ENCODE data around the gene ADAM12. TPM values are rescaled to one million over a fixed set of nuclear protein-coding genes. Genes with fewer than 3 reads are reported as not detected.

ADAM12 gene
- polyA plus RNA-seq, 1 of the 3 experiments (the other 2 are of a cell fraction) = 25.0 TPM

DNA sequence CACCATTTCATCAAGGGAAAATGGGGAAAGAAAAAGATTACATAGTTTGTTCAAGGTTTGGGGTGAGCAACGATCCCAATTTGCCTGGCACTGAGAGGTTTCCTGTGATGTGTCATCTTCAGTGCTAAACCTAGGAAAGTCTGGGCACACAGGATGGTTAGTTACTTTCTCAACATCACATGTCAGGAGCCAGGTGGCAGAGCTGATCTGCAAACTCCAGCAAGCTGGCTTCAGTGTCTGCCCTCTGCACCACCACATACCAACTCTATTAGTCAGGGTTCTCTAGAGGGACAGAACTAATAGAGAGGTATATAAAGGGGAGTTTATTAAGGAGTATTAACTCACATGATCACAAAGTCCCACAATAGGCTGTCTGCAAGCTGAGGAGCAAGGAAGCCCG, 11.3 kb downstream of the ADAM12 start:
- Histone ChIP-seq H3F3A (replicated peaks; ENCODE audit: insufficient read depth) (no peaks in the 10 kb centered on the region), H3K36me3 (replicated peaks in 1 of 2; ENCODE audit: control insufficient read depth in 1 of 2, insufficient read depth in 2 of 2, low read length in 1 of 2) (peaks cover 0 to 1% of the 10 kb centered on the region in 2 experiments), H3K79me2 (ENCODE audit: insufficient read depth) (peaks cover 16% of the 10 kb centered on the region), H3K4me3 (ENCODE audit: low read depth in 2 of 2, low read length in 1 of 2) (no peak overlapping the region), H3K4me2 (no peak overlapping the region), H4K20me1 (ENCODE audit: insufficient read depth) (no peaks in the 10 kb centered on the region), H3K4me1 (ENCODE audit: control insufficient read depth in 1 of 2, insufficient read depth in 2 of 2, low read depth in 1 of 2, low read length in 1 of 2) (peaks cover 0 to 27% of the 10 kb centered on the region in 2 experiments; a peak in 2 of 4 replicates), H2AFZ (ENCODE audit: low read depth) (no peak overlapping the region), H3K27ac (ENCODE audit: low read depth in 2 of 2, low read length in 1 of 2) (no peak overlapping the region), H3K9me3 (peaks cover 8% of the 10 kb centered on the region), H3K27me3 (ENCODE audit: insufficient read depth) (no peaks in the 10 kb centered on the region), H3K9me2 (no peaks in the 10 kb centered on the region), H3K9ac (no peak overlapping the region)
- TF ChIP-seq GATA2 (CRISPR knock-in tag; IDR thresholded peaks at IDR 0.05) (no peak), RFX5 (IDR thresholded peaks at IDR 0.05; ENCODE audit: low read length) (no peak), YY1 (IDR thresholded peaks at IDR 0.05; ENCODE audit: low read depth) (no peak), POLR2AphosphoS5 (IDR thresholded peaks at IDR 0.05; ENCODE audit: low read depth, low read length) (no peak), EZH2phosphoT487 (IDR thresholded peaks at IDR 0.05; ENCODE audit: borderline replicate concordance, low read depth) (no peak), EP300 (IDR thresholded peaks at IDR 0.05; ENCODE audit: borderline replicate concordance in 1 of 2, low read depth in 1 of 2, low read length in 1 of 2) (0 out of 4 replicates have a peak, but pooled peaks of 1 of the 2 experiments have one; percentile 17), SIN3A (IDR thresholded peaks at IDR 0.05; ENCODE audit: borderline replicate concordance, low read depth, low read length) (no peak), MEF2A (IDR thresholded peaks at IDR 0.05; ENCODE audit: borderline replicate concordance, low read depth) (no peak), FOSL2 (IDR thresholded peaks at IDR 0.05; ENCODE audit: borderline replicate concordance, low read depth) (0 out of 2 replicates have a peak, but pooled peaks have one; percentile 6), JUND (IDR thresholded peaks at IDR 0.05) (peak; percentile 15; the same call in 1 of the 2 replicates), TCF12 (IDR thresholded peaks at IDR 0.05) (peak; percentile 40; the same call in 1 of the 2 replicates)
- TF ChIP-seq, protein P1, sequence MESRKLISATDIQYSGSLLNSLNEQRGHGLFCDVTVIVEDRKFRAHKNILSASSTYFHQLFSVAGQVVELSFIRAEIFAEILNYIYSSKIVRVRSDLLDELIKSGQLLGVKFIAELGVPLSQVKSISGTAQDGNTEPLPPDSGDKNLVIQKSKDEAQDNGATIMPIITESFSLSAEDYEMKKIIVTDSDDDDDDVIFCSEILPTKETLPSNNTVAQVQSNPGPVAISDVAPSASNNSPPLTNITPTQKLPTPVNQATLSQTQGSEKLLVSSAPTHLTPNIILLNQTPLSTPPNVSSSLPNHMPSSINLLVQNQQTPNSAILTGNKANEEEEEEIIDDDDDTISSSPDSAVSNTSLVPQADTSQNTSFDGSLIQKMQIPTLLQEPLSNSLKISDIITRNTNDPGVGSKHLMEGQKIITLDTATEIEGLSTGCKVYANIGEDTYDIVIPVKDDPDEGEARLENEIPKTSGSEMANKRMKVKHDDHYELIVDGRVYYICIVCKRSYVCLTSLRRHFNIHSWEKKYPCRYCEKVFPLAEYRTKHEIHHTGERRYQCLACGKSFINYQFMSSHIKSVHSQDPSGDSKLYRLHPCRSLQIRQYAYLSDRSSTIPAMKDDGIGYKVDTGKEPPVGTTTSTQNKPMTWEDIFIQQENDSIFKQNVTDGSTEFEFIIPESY (IDR thresholded peaks at IDR 0.05; ENCODE audit: borderline replicate concordance, low read depth) = no peak
- TF ChIP-seq, protein P2, sequence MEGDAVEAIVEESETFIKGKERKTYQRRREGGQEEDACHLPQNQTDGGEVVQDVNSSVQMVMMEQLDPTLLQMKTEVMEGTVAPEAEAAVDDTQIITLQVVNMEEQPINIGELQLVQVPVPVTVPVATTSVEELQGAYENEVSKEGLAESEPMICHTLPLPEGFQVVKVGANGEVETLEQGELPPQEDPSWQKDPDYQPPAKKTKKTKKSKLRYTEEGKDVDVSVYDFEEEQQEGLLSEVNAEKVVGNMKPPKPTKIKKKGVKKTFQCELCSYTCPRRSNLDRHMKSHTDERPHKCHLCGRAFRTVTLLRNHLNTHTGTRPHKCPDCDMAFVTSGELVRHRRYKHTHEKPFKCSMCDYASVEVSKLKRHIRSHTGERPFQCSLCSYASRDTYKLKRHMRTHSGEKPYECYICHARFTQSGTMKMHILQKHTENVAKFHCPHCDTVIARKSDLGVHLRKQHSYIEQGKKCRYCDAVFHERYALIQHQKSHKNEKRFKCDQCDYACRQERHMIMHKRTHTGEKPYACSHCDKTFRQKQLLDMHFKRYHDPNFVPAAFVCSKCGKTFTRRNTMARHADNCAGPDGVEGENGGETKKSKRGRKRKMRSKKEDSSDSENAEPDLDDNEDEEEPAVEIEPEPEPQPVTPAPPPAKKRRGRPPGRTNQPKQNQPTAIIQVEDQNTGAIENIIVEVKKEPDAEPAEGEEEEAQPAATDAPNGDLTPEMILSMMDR (IDR thresholded peaks at IDR 0.05) = no peak
- 57% methylated on average over 2 of the region's 2 CpGs for WGBS (ENCODE audit: low lambda C conversion rate)
- POLR2A ChIA-PET = no interaction called here
- CTCF ChIA-PET = interaction anchor here (1.3 kb wide), 1 partner anchor 10 kb away, joined by 4 read pairs; no protein-coding TSS in a partner anchor
- no peak for DNase-seq

GRCh38 chr10:126375926-126376554, 12.2 kb downstream of the ADAM12 start:
- Histone ChIP-seq H3K4me2 (no peak overlapping the region), H3K27me3 (ENCODE audit: insufficient read depth) (no peaks in the 10 kb centered on the region), H3K27ac (ENCODE audit: low read depth in 2 of 2, low read length in 1 of 2) (no peak overlapping the region), H3K9me3 (peaks cover 8% of the 10 kb centered on the region), H3K9me2 (no peaks in the 10 kb centered on the region), H3K36me3 (replicated peaks in 1 of 2; ENCODE audit: control insufficient read depth in 1 of 2, insufficient read depth in 2 of 2, low read length in 1 of 2) (no peaks in the 10 kb centered on the region), H3K9ac (no peak overlapping the region), H3K4me3 (ENCODE audit: low read depth in 2 of 2, low read length in 1 of 2) (no peak overlapping the region), H3K79me2 (ENCODE audit: insufficient read depth) (peaks cover 10% of the 10 kb centered on the region; the same call in 1 of the 2 replicates), H3K4me1 (ENCODE audit: control insufficient read depth in 1 of 2, insufficient read depth in 2 of 2, low read depth in 1 of 2, low read length in 1 of 2) (peaks cover 0 to 28% of the 10 kb centered on the region in 2 experiments; a peak in 2 of 4 replicates), H3F3A (replicated peaks; ENCODE audit: insufficient read depth) (no peaks in the 10 kb centered on the region), H4K20me1 (ENCODE audit: insufficient read depth) (no peaks in the 10 kb centered on the region), H2AFZ (ENCODE audit: low read depth) (no peak overlapping the region)
- WGBS (ENCODE audit: low lambda C conversion rate) = 90% methylated on average over 1 of the region's 1 CpG
- CTCF ChIA-PET = no interaction called here
- POLR2A ChIA-PET = no interaction called here
- no peak for DNase-seq
- TF ChIP-seq FOSL2 (IDR thresholded peaks at IDR 0.05; ENCODE audit: borderline replicate concordance, low read depth) = no peak
- TF ChIP-seq, protein P2 (IDR thresholded peaks at IDR 0.05) = no peak
- TF ChIP-seq, protein P1 (IDR thresholded peaks at IDR 0.05; ENCODE audit: borderline replicate concordance, low read depth) = no peak
- TF ChIP-seq, protein P3, sequence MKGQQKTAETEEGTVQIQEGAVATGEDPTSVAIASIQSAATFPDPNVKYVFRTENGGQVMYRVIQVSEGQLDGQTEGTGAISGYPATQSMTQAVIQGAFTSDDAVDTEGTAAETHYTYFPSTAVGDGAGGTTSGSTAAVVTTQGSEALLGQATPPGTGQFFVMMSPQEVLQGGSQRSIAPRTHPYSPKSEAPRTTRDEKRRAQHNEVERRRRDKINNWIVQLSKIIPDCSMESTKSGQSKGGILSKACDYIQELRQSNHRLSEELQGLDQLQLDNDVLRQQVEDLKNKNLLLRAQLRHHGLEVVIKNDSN (IDR thresholded peaks at IDR 0.05; ENCODE audit: borderline replicate concordance, low read depth) = no peak
- no peak for TF ChIP-seq RAD21 (IDR thresholded peaks at IDR 0.05; ENCODE audit: low read length)
- TF ChIP-seq JUND (IDR thresholded peaks at IDR 0.05) = no peak

All from SK-N-SH (cell line).